OCI-LY1 (cell line): ENCODE data around the gene HIPK3.

ENCODE experiments used
- H2AFZ ChIP-seq: fragments of 200-600 bp; sonication (generic), shearing (Covaris generic); 2 replicates; pipeline ENCODE4 v1.6.0; 2014; ENCODE audit warnings: antibody characterized with exemption, mild to moderate bottlenecking, low read length
- H3F3A ChIP-seq: fragments of 200-600 bp; sonication (generic), shearing (Covaris generic); 2 replicates; pipeline ENCODE4 v1.6.0; 2014; ENCODE audit warnings: mild to moderate bottlenecking, antibody characterized with exemption, low read length, moderate library complexity; ENCODE audit not compliant: insufficient read depth
- H3K27ac ChIP-seq: fragments of 200-600 bp; sonication (generic); 2 replicates; pipeline ENCODE4 v1.5.1; 2014; ENCODE audit warnings: low read length, mixed run types, mild to moderate bottlenecking, low read depth; ENCODE audit not compliant: poor library complexity, severe bottlenecking
- H3K27me3 ChIP-seq: fragments of 200-600 bp; sonication (generic); 2 replicates; pipeline ENCODE4 v1.6.0; 2014; ENCODE audit warnings: antibody characterized with exemption, mild to moderate bottlenecking, low read length, moderate library complexity; ENCODE audit not compliant: insufficient read depth
- H3K36me3 ChIP-seq: fragments of 200-600 bp; sonication (generic); 2 replicates; pipeline ENCODE4 v1.6.1; 2014; ENCODE audit warnings: mild to moderate bottlenecking, antibody characterized with exemption, low read length, moderate library complexity, mixed read lengths; ENCODE audit not compliant: insufficient read depth
- H3K4me1 ChIP-seq: fragments of 200-600 bp; sonication (generic); 2 replicates; pipeline ENCODE4 v1.5.1; 2014; ENCODE audit warnings: mild to moderate bottlenecking, low read length, moderate library complexity; ENCODE audit not compliant: insufficient read depth, severe bottlenecking
- H3K4me2 ChIP-seq: fragments of 200-600 bp; sonication (generic), shearing (Covaris generic); 2 replicates; pipeline ENCODE4 v1.6.1; 2014; ENCODE audit warnings: low read length
- H3K4me3 ChIP-seq: fragments of 200-600 bp; sonication (generic); 2 replicates; pipeline ENCODE4 v1.5.1; 2014; ENCODE audit warnings: low read length, low read depth, mild to moderate bottlenecking, mixed read lengths; ENCODE audit not compliant: poor library complexity, severe bottlenecking
- H3K79me2 ChIP-seq: fragments of 200-600 bp; shearing (Covaris generic); 2 replicates; pipeline ENCODE4 v1.6.1; 2016; ENCODE audit warnings: mixed run types, low read length, mixed read lengths; ENCODE audit not compliant: insufficient read depth
- H3K9ac ChIP-seq: fragments of 200-600 bp; sonication (generic), shearing (Covaris generic); 2 replicates; pipeline ENCODE4 v1.6.1; 2014; ENCODE audit warnings: mild to moderate bottlenecking, low read length, mixed read lengths
- H3K9me2 ChIP-seq: fragments of 200-600 bp; sonication (generic), shearing (Covaris generic); 2 replicates; pipeline ENCODE4 v1.6.1; 2014; ENCODE audit warnings: low read depth, mild to moderate bottlenecking, low read length, mixed read lengths
- H3K9me3 ChIP-seq: fragments of 200-600 bp; shearing (Covaris generic); 2 replicates; pipeline ENCODE4 v1.6.1; 2014; ENCODE audit warnings: low read length, mixed read lengths
- H4K20me1 ChIP-seq: fragments of 200-600 bp; sonication (generic), shearing (Covaris generic); 2 replicates; pipeline ENCODE4 v1.6.0; 2016; ENCODE audit warnings: mild to moderate bottlenecking, low read length; ENCODE audit not compliant: insufficient read depth
- CTCF ChIP-seq: fragments of 200-600 bp; sonication (generic), shearing (Covaris generic); IDR thresholded peaks from 2 replicates; pipeline ENCODE4 v1.5.1; 2017; ENCODE audit warnings: mild to moderate bottlenecking, antibody characterized with exemption, low read length, moderate library complexity, mixed read lengths
- EZH2 ChIP-seq: fragments of 200-600 bp; sonication (generic), shearing (Covaris generic); IDR thresholded peaks from 2 replicates; pipeline ENCODE4 v1.8.0; 2017; ENCODE audit warnings: borderline replicate concordance, mixed run types, mild to moderate bottlenecking, antibody characterized with exemption, low read length, moderate library complexity, mixed read lengths

HIPK3 gene

GRCh38 chr11:33273656-33274055 lies 16.5 kb downstream of the HIPK3 start:
- H3K4me2 ChIP-seq, result no peak overlapping the region
- no peaks in the 10 kb centered on the region for H3K4me1 ChIP-seq
- H3K4me3 ChIP-seq, result no peak overlapping the region
- TF ChIP-seq CTCF (no peak), EZH2 (no peak)
- H3K36me3 ChIP-seq, result no peaks in the 10 kb centered on the region
- H3F3A ChIP-seq, result no peaks in the 10 kb centered on the region; the same call in 1 of the 2 replicates
- H4K20me1 ChIP-seq, result peaks cover 2% of the 10 kb centered on the region; the same call in 1 of the 2 replicates
- no peak overlapping the region for H3K27ac ChIP-seq
- H3K9me3 ChIP-seq, result no peaks in the 10 kb centered on the region
- peaks cover 64% of the 10 kb centered on the region for H3K79me2 ChIP-seq
- H3K27me3 ChIP-seq, result no peaks in the 10 kb centered on the region
- no peak overlapping the region for H2AFZ ChIP-seq
- H3K9ac ChIP-seq, result no peak overlapping the region
- no peaks in the 10 kb centered on the region for H3K9me2 ChIP-seq

GRCh38 chr11:33280411-33280810 lies 23.2 kb downstream of the HIPK3 start:
- no peaks in the 10 kb centered on the region for H3K9me3 ChIP-seq
- no peaks in the 10 kb centered on the region for H3K9me2 ChIP-seq
- H3K27ac ChIP-seq, result no peak overlapping the region
- H3K4me2 ChIP-seq, result no peak overlapping the region
- no peaks in the 10 kb centered on the region for H3K4me1 ChIP-seq
- peaks cover 45% of the 10 kb centered on the region for H3K79me2 ChIP-seq
- TF ChIP-seq CTCF, result no peak
- no peak for TF ChIP-seq EZH2
- H3K27me3 ChIP-seq, result no peaks in the 10 kb centered on the region
- H3K4me3 ChIP-seq, result no peak overlapping the region
- 0 out of 2 replicates have a peak, but pooled peaks cover 2% of the 10 kb centered on the region for H4K20me1 ChIP-seq
- H3K36me3 ChIP-seq, result no peaks in the 10 kb centered on the region
- H3K9ac ChIP-seq, result no peak overlapping the region
- no peak overlapping the region for H2AFZ ChIP-seq
- H3F3A ChIP-seq, result no peaks in the 10 kb centered on the region

- Histone ChIP-seq H4K20me1 (no peaks in the 10 kb centered on the region), H3K4me2 (no peak overlapping the region), H3K4me1 (no peaks in the 10 kb centered on the region), H3K27me3 (no peaks in the 10 kb centered on the region), H3K9me3 (no peaks in the 10 kb centered on the region), H3K4me3 (no peak overlapping the region), H3F3A (no peaks in the 10 kb centered on the region), H2AFZ (no peak overlapping the region), H3K79me2 (peaks cover 34% of the 10 kb centered on the region), H3K36me3 (peaks cover 4% of the 10 kb centered on the region), H3K27ac (no peak overlapping the region), H3K9me2 (no peaks in the 10 kb centered on the region), H3K9ac (no peak overlapping the region)
- no peak for TF ChIP-seq CTCF
- TF ChIP-seq EZH2, result no peak
Measured at GRCh38 chr11:33281758-33282157, 24.6 kb downstream of the HIPK3 start.
